GM12865 (cell line): ENCODE measurements around the gene PVALEF.

Experiments used
- DNase-seq: peaks from one replicate; pipeline ENCODE4 v3.0.0; 2010; ENCODE audit warnings: low read depth
- H3K4me3 ChIP-seq: 2 replicates; pipeline ENCODE4 v1.5.1; 2011; ENCODE audit warnings: mild to moderate bottlenecking, low read depth, low read length, control low read depth
- TF ChIP-seq, protein P1 (sequence below): IDR thresholded peaks from 2 replicates; pipeline ENCODE4 v1.5.1; 2011; ENCODE audit warnings: low read length, control low read depth, low read depth, inconsistent platforms; ENCODE audit not compliant: insufficient read depth; ENCODE audit errors: missing control alignments

The PVALEF gene

DNA sequence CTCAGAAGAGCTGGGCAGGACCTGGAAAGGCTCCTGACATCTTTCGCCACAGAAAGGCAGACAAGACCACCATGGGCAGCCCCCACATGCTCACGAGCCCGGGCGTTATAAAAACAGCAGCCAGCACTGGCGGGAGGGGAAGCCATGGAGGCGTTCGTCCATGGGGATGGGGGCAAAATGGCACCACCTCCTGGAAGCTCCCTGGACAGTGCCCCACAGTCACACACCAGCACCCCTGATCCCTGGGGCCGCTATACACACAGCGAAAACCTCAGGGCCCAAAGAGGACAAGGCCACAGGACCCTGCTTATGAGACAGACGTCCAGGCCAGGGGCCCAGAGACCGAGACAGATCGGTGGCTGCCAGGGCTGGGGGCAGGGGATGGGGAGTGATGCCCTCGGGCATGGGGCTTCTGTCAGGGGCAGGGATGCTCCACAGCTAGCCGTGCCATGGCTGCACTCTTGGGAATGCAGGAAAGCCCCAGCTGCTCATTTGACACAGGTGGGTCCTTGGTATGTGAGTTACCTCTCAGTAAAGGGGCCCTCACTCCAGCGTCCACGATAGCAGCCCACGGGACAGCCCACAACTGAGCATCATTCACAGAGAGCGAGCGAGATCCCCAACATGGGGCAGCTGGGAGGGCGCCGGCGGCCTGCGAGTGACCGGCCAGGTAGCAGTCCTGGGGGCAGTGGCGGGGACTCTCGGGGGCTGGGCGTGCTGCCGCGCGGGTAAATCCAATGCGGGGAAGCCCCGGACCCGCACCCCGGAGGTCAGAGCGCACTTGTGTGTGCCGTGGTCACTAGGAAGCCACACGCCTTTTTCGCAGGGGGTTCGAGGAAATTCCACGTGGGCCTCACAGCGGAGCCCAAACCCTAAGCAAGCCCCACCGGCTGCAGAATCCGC lies 6.4 kb upstream of the PVALEF start:
- DNase-seq, result no peak
- H3K4me3 ChIP-seq, result no peak overlapping the region
- TF ChIP-seq, protein P1, sequence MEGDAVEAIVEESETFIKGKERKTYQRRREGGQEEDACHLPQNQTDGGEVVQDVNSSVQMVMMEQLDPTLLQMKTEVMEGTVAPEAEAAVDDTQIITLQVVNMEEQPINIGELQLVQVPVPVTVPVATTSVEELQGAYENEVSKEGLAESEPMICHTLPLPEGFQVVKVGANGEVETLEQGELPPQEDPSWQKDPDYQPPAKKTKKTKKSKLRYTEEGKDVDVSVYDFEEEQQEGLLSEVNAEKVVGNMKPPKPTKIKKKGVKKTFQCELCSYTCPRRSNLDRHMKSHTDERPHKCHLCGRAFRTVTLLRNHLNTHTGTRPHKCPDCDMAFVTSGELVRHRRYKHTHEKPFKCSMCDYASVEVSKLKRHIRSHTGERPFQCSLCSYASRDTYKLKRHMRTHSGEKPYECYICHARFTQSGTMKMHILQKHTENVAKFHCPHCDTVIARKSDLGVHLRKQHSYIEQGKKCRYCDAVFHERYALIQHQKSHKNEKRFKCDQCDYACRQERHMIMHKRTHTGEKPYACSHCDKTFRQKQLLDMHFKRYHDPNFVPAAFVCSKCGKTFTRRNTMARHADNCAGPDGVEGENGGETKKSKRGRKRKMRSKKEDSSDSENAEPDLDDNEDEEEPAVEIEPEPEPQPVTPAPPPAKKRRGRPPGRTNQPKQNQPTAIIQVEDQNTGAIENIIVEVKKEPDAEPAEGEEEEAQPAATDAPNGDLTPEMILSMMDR, result no peak

DNA sequence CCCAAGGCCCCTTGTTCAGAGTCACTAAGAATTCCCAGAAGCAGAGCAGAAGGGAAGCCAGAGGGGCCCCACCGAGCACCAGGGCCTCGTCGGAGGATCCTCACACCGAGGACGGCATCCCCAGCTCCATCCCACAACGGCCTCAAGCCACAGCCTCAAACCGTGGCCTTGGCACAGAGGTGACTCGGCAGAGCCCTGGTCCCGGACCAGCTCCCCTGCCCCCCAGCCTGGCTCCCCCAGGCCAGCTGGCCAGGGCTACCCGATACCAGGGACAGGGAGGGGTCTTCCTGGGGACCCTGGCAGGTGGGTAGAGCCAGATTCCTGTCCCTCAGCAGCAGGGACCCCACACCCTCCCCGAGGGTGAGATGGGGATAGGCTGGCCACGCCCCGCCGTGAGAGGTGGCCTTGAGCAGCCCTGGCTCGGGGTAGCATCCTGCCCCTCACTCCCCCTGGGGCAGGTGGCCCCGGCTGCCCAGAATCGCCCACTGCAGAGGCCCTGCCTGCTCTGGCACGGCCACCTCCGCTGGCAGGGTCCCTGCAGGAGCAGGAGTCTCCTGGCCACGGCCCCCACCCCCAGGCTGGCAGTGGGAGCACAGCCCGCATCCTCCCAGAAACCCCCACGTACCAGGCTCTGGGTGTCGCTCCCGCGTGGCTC lies 5.6 kb upstream of the PVALEF start:
- no peak overlapping the region for H3K4me3 ChIP-seq
- TF ChIP-seq, protein P1, result no peak
- DNase-seq, result no peak

DNA sequence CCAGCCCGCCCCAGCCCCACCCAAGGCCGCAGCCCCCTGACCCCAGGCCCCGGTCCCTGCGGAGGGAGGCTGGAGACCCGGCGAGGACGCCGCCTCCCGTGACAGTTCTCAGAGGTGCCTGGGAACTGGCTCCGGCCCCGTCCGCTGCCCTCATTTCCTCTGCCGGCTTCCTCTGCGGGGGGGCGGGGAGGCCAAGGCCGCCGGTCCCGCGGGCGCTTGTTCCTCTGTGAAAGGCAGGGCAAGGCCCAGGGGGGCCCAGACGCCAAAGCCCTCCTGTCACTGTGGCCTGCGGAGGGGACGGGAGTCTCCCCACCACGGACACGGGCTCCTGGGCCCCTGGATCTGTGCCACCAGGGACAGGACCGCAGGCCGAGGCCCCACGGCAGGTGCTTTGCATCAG lies 5.0 kb upstream of the PVALEF start:
- H3K4me3 ChIP-seq, result no peak overlapping the region
- no peak for DNase-seq
- TF ChIP-seq, protein P1, result no peak

DNA sequence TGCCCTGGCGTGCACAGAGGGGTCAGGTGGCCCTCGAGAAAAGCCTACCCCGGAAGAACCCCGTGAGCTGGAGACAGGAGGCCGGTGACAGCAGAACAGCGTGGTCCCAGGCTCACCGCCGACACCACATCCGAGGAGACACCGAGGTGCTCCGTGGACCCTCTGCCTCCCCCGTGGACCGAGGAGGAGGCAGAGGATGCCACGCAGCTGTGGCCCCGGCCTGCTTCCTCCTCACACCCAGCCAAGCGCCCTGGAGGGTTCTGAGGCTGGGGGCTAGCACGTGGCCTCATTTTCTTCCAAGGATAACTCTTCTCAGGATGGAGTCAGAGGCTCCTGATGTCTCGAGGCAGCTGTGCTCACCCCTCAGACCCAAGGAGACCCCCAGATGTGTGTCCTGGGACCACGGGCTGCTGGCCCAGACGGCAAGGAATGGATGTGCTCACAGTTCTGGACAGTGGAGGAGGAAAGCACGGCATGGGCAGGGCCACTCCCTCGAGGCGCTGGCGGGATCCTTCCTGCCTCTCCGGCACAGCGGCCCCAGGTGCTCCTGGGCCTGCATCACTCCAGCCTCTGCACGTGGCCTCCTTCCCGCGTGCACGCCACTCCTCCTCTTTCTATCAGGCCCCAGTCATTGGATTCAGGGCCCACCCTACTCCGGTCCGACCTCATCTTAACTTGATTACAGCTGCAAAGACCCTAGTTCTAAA lies 4.4 kb upstream of the PVALEF start:
- no peak overlapping the region for H3K4me3 ChIP-seq
- no peak for DNase-seq
- TF ChIP-seq, protein P1, result no peak

DNA sequence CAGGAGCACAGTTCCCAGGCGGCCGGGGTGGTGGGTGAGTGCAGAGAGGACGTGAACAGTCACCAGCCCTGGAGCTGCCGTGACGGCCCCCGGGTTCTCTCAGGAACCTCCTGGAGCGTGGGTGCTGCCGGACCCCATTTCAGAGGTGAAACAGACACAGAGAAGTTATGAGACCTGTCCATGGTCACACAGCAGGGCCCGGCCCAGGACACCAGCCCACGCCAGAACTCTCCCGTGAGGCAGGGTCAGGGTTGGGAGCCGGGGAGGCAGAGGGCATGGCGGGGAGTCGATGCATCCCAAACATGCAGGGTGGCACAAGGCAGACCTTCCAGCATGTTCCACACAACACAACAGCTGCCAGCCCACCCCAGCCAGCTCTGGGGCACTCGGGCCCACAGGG lies 3.8 kb upstream of the PVALEF start:
- DNase-seq, result no peak
- H3K4me3 ChIP-seq, result no peak overlapping the region
- TF ChIP-seq, protein P1, result no peak

DNA sequence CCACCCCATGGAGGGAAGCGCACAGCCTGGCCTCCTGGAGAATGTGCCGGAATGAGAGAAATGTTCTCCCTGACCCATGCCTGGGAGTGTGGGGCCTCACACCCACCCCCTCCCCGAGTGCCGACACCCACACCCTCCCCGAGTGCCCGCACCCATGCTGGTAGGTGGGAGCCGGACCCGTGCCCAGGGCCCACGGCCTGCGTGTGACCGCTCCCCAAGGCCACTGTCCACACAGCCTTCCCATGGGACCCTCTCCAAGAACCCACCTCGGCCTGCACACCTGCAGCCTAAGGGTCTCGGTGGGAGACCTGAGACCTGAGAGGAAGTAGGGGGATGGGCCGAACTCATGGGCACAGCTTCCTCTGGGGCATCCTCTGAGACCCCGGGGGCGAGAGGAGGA lies 3.3 kb upstream of the PVALEF start:
- TF ChIP-seq, protein P1, result no peak
- no peak for DNase-seq
- no peak overlapping the region for H3K4me3 ChIP-seq
